Activated CD4-positive, alpha-beta T cell treated with anti-CD3 and anti-CD28 coated beads, Interleukin-2, amount 50 U/mL, for 48 hours (primary cell): Measurements from ENCODE around the gene TCAIM.

Source experiments
- DNase-seq, 2 experiments: peaks; one replicate each; pipeline ENCODE4 v3.0.0-alpha.2; 2020

TCAIM gene, protein sequence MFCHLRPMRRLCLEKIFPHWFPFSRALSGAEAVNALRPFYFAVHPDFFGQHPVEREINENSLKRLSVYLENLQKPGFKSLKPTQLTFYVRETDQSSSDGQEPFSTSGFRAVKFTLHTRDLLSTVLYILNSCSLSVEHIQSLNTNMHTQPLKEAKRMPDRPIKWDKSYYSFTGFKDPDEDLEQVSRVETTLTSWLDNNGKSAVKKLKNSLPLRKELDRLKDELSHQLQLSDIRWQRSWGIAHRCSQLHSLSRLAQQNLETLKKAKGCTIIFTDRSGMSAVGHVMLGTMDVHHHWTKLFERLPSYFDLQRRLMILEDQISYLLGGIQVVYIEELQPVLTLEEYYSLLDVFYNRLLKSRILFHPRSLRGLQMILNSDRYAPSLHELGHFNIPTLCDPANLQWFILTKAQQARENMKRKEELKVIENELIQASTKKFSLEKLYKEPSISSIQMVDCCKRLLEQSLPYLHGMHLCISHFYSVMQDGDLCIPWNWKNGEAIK

DNA sequence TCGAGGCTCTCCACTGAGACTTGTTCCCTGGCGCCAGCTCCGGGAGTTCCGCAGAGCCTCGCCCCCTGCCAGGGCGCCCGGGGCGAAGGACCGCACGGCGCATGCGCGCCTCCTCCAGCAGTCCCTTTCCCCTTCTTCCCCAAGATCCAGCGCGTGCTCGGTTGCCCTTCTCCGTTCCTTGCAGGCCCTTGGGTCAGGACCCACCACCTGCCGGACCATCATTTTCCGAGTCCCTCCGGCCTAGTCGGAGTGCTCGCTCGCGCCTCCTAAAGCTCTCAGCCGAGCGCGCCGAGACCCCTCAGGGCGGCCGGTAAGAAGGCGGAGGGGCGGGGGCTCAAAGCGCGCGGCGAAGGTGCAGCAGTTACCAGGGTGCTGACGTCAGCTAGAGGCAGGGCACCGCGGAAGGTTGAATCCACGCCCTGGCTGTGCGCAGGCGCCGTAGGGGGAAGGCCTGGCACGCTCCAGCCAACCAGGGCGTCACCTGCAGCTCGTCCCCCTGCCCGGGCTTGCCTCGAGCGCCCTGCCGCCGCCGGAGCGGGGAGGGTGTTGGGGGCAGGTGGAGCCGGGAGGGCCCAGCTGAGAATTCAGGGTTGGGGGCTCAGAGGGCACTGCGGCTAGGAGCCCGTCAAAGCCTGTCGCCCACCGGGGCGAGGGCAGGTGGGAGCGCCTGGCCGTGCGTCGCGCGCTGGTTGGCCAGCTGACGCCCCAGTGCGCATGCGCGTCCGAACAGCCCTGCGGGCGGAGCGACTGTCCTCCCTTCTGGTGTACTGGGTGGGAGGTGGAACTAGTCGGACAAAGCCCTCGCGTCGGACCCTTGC is at the start of gene TCAIM:
Gene TCAIM (plus strand): TSS at position 757 of the 818 bp plus-strand sequence. CDS start 16,017 bp downstream, outside the sequence.
- peak; percentile 98 for DNase-seq

DNA sequence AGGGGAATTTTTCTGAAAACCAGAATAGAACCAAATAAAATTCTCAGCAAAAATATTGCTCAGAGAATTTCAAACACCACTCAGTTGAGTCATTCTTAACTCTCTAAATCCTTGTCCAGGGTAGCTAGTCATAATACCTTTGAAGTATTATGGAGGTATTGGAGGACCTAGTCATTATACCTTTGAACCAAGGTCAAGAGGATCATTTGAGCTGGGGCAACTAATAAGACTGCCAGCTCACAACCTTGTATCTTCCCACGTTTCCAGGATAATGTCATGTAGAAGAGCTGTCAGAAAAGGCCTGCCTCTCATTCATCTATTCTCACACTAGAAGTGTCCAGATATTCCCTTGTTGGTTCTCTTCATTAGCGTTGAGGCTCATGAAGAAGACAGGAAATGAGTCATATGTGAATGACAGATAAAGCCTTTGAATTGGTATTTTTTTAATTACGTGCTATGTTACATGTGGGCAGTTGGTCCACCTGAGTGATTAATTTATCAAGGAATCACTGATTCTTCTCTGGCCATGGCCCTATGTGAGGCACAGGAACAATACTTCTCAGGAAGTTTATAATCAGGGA is 48.6 kb upstream of the TCAIM start:
- DNase-seq: no peak

DNA sequence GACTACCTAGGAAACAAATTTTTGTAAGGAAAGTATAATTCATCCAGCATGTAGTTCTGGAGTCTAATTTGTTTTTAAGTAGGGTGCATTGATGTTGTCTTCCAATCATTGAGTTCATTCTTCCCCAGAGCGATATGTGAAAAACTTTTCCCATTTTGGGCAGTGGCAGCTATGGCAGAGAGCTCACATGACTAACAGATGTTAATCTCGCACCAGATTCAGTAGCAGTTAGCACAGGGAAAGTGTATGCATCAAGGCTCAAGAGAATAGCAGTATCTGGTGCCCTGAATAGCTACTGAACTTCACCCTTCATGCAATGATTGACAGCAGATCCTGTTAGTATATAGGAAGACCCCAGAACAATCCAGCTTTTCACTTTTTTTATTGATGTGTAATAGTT is 46.3 kb upstream of the TCAIM start:
- DNase-seq: no peak

DNA sequence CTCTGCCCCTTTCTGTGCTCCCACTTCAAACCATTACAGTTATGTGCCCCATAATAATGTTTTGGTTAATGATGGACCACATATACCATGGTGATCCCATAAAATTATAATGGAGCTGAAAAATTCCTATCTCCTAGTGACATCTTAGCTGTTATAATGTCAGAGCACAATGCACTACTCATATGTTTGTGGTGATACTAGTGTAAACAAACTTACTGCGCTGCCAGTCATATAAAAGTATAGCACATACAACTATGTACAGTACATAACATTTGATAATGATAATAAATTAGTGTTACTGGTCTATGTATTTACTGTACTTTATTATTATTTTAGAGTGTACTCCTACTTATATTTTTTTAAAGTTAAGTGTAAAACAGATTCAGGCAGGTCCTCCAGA is 45.6 kb upstream of the TCAIM start:
- no peak for DNase-seq

DNA sequence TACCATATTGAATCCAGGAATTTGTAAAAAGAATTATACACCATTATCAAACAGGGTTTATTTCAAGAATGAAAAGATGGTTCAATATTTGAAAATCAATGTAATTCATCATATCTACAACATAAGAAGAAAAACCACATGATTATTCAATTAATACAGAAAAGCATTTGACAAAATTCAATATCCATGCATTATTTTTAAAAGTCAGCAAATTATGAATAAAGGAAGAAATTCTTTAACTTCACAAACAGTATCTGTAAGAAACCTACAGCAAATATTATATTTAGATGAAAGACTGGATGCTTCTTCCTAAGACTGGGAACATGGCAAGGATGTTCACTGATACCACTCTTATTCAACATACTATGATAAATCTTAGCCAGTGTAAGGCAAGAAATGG is 41.3 kb upstream of the TCAIM start:
- no peak for DNase-seq

DNA sequence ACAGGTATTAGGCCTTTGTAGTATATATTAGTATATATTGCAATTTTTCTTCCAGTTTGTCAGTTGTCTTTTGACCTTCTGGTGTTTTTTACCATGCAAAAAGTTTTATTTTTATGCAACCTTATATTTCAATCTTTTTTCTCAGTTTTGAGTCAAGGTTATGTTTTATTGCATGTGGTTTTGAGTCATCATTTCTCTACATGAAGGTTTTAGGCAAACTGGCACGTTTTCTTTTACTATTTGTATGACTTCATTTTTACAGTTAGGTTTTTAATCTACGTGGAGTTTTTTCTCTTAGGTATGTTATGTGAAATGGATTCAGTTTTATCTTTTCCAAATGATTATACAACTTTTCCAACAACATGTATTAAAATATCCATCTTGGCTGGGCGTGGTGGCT is 36.8 kb upstream of the TCAIM start:
- DNase-seq: no peak

DNA sequence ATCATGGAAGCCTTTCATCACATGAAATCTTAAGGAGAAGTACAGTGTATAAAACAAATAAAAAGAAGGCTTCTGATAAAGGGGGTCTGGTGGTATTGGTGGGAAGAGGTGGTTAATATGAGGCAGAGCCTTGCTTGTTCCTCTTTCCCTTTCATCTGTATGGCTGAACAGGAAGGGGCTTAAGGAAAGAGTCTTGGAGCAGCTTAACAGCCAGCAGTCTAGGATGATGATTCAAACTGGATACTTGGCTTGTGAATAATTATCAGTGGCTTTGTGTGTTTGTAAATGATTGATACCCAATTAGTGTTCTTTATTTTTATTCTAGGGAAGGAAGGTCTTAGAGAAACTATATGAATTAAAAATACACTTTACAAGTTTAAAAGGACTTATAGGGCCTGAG is 29.1 kb upstream of the TCAIM start:
- no peak for DNase-seq

DNA sequence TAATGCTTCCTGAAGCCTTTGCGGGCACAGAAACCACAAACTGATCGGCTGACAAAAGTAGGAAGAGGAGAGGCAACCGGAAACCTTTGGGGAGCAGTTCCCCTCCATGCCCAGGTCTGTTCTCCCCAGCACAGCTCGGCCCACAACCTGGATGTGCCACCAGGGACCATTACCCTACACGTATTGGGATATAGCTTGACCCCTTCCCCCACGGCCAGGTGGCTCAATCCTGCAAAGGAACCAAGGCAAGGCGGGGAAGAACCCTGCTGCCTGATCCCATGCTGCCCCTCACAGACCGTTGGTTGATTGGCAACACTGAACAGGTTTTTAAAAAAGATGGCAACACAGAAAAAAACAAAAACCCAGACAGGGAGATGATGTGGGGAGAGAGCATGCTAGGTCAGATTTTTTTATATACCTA is 19.7 kb upstream of the TCAIM start:
- no peak for DNase-seq

DNA sequence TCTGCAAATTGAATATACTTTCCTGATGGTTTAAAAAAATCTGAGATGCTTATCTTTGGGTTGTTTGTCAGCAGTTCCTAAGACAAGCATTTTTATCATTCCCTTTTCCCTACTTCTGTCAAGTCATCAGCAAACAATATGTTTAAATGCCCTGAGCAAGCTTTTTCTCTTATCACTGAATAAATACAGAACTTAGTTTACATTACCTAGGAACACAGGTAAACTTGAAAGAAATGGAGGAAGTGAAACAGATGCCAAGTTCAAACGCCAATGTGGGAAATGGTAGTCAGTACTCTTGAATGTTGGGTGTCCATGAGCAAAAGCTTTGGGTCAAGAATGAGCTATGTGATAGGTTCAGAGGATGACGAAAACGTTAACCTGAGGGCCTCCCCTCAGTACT is 17.2 kb upstream of the TCAIM start:
- DNase-seq: no peak

DNA sequence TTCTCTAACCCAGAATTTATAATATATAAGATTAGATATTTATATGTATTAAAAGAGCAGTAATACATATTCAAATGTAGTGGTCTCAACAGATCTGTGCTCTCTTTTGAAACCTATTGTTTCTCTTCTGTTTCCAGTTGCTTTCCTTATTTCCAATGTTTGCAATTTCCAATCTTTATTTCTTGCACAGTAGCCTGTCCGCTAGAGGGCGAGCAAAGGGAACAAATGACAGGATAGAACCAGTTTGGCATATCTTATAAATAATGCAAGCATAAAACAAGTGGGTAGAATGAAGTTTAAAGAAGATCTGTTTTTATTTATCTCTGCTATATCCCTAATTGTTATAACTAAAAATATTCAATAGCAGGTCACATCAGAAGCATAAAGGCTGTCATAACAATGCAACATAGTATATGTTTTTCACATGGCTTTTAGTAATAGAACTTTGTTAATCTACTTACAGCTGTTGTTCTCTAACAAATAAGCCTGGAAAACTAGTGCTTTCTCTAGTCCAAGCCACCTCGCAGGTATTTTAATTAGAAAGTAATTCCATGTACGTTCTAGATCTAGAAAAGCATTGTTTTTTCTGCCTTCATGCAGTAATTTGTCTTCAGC is 15.1 kb upstream of the TCAIM start:
- DNase-seq: peak; percentile 50 to 63

DNA sequence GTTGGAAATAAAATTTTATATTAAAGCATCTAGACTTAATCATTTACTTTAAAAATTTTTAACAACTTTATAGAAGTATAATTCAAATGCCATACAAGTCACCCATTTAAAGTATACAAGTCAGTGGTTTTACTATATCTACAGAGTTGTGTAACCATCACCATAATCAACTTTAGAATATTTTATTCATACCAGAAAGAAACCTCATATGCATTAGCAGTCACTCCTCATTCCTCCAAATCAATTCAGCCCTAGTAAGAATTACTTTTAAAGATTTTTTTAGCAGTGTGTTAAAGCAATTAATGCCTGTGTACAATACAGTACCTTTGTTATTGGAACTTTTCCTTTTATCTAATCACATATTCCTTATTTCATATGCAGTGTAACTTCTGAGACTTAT is 14.0 kb upstream of the TCAIM start:
- no peak for DNase-seq

DNA sequence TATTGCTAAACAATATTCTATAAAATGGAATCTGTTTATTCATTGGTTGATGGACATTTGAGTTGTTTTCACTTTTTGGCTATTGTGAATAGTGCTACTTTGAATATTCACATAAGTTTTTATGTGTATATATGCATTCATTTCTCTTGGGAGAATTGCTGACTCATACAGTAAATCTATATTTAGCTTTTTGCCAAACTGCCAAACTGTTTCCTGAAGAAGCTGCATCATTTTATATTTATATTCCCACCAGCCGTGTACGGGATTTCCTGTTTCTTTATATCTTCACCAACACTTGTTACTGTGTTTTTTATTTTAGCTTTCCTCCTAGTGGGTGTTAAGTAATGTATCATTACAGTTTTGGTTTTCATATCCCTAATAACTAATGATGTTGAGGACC is 12.5 kb upstream of the TCAIM start:
- DNase-seq: no peak

DNA sequence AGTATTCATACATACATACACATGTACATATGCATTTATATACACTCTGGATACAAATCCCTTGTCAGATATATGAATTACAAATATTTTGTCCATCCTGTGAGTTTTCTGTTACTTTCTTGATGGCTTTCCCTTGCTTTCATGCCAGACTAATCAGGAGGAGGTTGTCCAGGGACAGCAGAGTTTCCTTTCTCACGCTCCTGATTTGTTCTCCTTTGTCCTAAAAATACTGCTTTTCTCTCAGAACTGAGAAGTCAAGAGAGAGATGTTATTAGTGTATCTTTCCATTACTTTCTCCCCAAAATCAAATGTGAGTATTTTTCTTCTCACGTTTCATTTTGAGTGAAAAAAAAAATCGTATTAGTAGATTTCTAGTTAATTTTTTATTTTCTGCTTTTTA is 12.1 kb upstream of the TCAIM start:
- no peak for DNase-seq

DNA sequence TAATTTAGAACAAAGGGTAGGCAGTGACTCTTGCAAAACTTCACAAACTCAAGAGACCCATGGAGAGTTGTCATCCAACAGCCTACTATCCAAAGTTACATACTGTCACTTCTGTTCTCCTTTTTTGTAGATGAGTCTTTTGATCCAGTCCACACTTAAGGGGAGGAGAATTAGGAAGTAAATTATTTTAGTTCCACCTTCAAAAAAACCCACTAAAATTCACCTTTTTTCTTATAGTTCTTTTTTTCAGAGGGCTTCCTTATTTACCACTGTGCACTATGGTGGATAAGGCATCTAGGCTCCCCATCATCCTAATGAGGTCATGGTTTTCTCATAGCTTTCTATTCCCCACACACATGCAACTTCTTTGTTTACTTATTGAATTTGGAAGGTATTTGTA is 8.6 kb upstream of the TCAIM start:
- DNase-seq: no peak

DNA sequence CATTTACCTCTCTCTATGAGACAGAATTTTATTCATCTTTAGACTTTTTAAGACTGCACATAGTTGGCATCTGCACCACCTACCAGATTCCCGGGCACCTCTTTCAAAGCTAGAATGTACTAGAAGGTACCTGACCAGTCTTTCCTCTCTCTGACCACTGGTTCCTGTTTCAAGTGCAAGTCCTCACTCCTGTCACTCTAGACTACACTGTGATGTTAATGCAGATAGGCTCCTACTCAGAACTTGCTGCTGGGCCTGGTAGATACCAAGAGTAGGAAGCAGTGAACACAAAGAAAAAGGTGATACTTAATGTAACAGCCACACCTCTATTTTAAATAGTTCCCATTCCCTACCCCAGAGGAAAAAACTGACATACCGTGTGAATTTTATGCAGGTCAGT is 8.1 kb upstream of the TCAIM start:
- DNase-seq: no peak

DNA sequence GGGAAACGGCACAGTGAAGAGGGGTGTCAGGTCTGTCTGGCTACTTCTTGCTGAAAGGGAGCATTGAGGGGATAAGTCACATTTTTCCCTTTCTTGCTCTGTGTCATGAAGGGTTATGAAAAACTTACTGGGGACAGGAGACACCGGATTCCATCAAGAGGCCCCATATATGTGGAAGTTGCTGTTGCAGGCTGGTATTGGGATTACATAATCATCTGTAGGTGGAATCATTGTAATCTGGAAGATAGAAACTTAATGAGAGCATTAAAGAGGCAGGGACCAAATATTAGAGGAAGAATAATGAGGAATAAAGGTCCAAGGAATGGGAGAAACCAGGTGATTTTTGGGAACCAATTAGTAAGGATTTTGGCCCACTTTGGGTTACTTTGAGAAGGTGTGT is 4.2 kb upstream of the TCAIM start:
- DNase-seq: no peak

DNA sequence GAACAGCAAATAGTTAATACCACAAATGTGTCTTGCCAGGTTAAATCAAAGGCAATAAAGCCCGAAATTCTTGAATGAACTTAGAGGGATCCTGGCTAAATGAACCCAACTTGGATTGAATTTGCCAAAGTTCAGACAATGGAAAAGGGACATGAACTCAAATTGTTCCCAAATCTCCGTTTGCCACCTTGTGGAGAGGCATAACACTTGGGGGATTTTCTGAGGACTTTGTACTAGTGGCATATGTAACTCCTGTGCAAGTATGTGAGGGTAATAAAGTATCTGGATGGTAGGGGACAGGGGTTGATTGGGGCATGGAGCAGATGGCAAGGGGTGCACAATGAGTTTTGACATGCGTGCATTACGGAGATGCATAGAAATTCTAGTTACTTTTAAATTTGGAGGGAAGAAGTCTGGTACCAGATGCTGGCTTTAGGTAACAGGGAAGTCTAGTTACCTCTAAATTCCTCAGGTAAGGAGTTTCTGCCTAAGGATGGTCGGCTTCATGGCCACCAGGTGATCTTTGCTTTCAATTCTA is 1.2 kb upstream of the TCAIM start:
- DNase-seq: no peak

DNA sequence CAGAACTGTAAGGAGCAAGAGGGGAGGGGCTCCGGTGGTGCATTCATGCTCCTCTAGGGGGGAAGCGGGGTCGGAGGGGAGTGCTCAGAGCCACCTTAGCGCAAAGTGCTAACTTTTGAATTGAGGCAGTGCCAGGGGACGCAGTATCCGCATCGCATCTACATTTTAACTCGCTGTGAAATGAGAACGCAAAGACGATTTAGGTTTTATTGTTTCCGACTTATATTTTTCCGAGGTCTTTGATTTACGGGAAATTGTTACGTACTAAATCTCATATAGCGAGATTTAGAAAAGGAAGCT is 212 bp downstream of the TCAIM start:
- DNase-seq: no peak

DNA sequence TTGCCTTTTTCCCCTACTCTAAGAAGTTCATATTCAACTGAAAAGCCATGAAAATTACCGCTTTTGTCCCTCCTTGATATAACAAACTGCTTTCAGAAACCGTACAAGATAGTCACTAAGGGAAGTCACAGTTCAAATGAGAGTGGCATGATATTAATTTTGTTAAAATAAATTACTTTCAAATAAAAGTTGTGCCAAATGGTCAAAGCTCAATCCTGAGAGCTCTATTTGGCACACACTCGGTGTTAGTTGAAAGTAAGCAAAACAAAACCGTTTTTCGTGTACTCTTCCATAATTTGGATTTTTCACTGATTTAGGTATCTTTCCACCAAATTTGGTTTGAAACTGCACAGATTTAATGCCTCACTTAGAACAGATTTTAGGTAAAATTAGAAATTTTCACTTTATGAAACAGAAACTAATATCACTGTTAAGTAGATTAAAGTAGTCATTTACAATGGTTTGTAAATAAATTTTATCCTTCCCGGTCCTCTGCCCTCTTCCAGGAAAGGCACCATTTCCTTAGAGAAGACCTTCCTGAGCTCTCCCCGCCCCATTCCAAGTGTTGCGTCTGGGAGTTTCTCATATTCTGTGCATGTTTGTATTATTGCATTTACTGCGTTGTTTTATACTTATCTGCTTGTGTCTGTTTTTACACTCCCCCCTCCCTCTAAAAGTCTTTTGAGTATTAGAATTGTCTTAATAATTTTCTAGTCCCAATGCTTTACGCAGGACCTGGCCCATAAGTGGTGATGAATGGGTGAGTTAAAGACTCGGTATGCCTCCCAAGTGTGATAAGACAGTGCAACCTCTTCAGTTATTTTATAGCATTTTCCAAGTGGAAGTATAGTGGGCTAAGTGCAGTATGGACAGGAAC is 853 bp downstream of the TCAIM start:
- no peak for DNase-seq

DNA sequence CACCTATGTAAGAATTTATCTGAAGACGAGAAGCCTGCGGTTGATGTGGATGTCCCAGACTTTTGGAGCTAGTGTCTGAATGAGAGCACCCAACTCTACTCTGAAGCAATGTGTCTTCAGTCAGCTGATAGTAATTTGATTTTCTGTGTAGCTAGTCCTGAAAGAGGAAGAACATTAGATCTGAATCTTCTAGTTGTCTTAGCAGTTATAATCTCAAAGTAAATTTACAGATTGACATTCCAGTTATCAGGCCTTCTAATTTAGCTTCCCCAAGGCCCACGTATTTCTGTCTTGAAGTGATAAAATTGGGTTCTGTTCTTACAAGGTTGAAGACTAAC is 1.5 kb downstream of the TCAIM start:
- DNase-seq: no peak

DNA sequence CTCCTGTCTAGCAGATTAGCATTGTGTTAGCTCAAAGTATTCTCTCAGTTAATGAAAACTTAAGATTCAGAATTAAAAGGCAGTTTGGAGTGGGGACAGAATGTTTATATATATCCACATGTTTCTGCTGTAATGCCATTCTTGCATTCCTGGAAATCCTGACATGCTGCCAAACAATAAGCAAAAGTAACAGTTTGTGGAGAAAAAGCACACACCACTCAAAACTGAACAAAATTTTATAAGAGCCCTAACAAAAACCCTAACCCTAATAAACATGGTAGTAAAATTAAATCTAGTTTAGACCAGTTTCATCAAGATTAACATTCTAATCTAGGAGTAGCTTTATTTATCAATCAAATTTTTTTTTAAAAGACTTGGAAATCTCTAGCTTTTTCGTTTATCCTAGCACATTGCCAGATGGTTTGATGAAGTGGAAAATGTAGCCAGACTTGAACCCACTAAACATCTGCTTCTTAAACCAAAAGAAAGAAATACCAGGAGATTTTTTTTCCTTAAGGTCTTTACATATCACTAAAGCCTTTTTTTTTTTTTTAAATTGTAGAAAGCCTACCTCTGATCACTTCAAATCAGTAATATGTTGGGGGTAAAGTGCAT is 3.7 kb downstream of the TCAIM start:
- DNase-seq: no peak

DNA sequence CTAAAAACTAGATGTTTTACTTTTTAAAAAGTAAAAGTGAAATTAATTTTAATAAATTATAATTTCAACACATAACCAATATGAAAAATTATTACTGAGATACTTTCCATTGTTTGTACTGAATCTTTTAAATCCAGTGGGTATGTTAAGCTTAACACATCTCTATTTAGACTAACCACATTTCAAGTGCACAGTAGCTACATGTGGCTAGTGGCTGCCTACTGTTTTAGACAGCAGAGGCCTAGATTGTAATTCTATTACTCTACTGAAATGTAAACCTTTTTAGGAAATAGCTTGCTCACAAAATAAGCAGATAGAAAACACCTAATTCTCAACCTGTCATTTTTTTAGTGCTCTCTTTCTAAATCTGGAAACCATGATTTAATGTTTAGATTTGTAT is 4.9 kb downstream of the TCAIM start:
- DNase-seq: no peak
